PC-3 (cell line): ENCODE data around the gene CAMK2B. TPM values are rescaled to one million over a fixed set of nuclear protein-coding genes. Genes with fewer than 3 reads are reported as not detected.

Source experiments
- ATAC-seq: fragments of 200-7000 bp; cut with Tn5 transposase; 2 replicates; pipeline ENCODE4 v1.9.1; 2020; ENCODE audit warnings: mild to moderate bottlenecking, moderate library complexity
- BruUV-seq: library from RNA; stranded (reverse); fragments of 400-500 nt; replicated peaks from 2 replicates; lab custom pipeline; 2021; lab: Mats Ljungman, UMichigan
- CTCF ChIA-PET: fragments of 300-600 bp; sonication (Branson Sonifier 250); formaldehyde crosslinking; loops from one replicate; lab custom pipeline; 2022; ENCODE audit warnings: antibody characterized with exemption; lab: Charles Lee
- POLR2A ChIA-PET: fragments of 300-600 bp; sonication (Branson Sonifier 250); formaldehyde crosslinking; loops from one replicate; lab custom pipeline; 2022; ENCODE audit warnings: antibody characterized with exemption; ENCODE audit not compliant: unreplicated experiment; lab: Charles Lee
- DNase-seq: peaks from one replicate; pipeline ENCODE4 v3.0.0-alpha.2; 2015
- H2AFZ ChIP-seq: fragments of 300-600 bp; sonication (generic); 2 replicates; pipeline ENCODE4 v1.6.0; 2016; ENCODE audit warnings: antibody characterized with exemption, low read length
- H3F3A ChIP-seq: fragments of 300-600 bp; sonication (generic); one replicate; pipeline ENCODE4 v1.6.0; 2017; ENCODE audit warnings: antibody characterized with exemption, low read length, control low read depth, mild to moderate bottlenecking; ENCODE audit not compliant: unreplicated experiment
- H3K27ac ChIP-seq: fragments of 300-600 bp; sonication (generic); 2 replicates; pipeline ENCODE4 v1.5.1; 2016; ENCODE audit warnings: mild to moderate bottlenecking, low read length
- H3K27me3 ChIP-seq: fragments of 300-600 bp; sonication (generic); 2 replicates; pipeline ENCODE4 v1.6.1; 2016; ENCODE audit warnings: low read length, mixed read lengths
- H3K36me3 ChIP-seq: fragments of 300-600 bp; sonication (generic); 2 replicates; pipeline ENCODE4 v1.6.1; 2016; ENCODE audit warnings: low read depth, mixed run types, low read length, mixed read lengths
- H3K4me1 ChIP-seq: fragments of 300-600 bp; sonication (generic); 2 replicates; pipeline ENCODE4 v1.5.1; 2016; ENCODE audit warnings: low read length; ENCODE audit not compliant: insufficient read depth
- H3K4me2 ChIP-seq: fragments of 300-600 bp; sonication (generic); 2 replicates; pipeline ENCODE4 v1.6.0; 2016; ENCODE audit warnings: low read length
- H3K4me3 ChIP-seq: fragments of 300-600 bp; sonication (generic); 2 replicates; pipeline ENCODE4 v1.5.1; 2016; ENCODE audit warnings: mild to moderate bottlenecking, low read length, mixed read lengths
- H3K79me2 ChIP-seq: fragments of 300-600 bp; sonication (generic); 2 replicates; pipeline ENCODE4 v1.6.1; 2017; ENCODE audit warnings: low read length, mixed read lengths
- H3K9ac ChIP-seq: fragments of 300-600 bp; sonication (generic); 2 replicates; pipeline ENCODE4 v1.6.0; 2016; ENCODE audit warnings: mild to moderate bottlenecking, low read length
- H3K9me2 ChIP-seq: fragments of 300-600 bp; sonication (generic); replicated peaks from 2 replicates; pipeline ENCODE4 v1.6.1; 2016; ENCODE audit warnings: mixed run types, low read length, mixed read lengths
- H3K9me3 ChIP-seq: fragments of 300-600 bp; sonication (generic); 2 replicates; pipeline ENCODE4 v1.6.1; 2016; ENCODE audit warnings: low read length, mixed read lengths
- H4K20me1 ChIP-seq: fragments of 300-600 bp; sonication (generic); 2 replicates; pipeline ENCODE4 v1.6.1; 2016; ENCODE audit warnings: low read length, mixed read lengths
- CTCF ChIP-seq: fragments of 300-600 bp; sonication (generic); conservative IDR thresholded peaks from 2 replicates; pipeline ENCODE4 v1.5.1; 2017; ENCODE audit warnings: antibody characterized with exemption, low read depth, mild to moderate bottlenecking, low read length
- EZH2 ChIP-seq: fragments of 300-600 bp; sonication (generic); IDR thresholded peaks from one replicate; pipeline ENCODE4 v1.6.1; 2017; ENCODE audit warnings: antibody characterized with exemption, mild to moderate bottlenecking, low read length; ENCODE audit not compliant: unreplicated experiment
- EZH2phosphoT487 ChIP-seq: fragments of 300-600 bp; sonication (generic); IDR thresholded peaks from 2 replicates; pipeline ENCODE4 v1.6.1; 2018; ENCODE audit warnings: mild to moderate bottlenecking, antibody characterized with exemption, low read length, borderline replicate concordance
- intact Hi-C: fragments of 100-400 bp; cut with micrococcal nuclease; formaldehyde crosslinking; loops from 2 replicates; pipeline ENCODE4 v1.9.0; 2023
- total RNA-seq: library from RNA; depleted of rRNA; stranded (reverse); fragments of >200 nt; gene quantifications from 2 replicates; pipeline ENCODE4 v1.2.3, GENCODE V29; 2014

Gene CAMK2B
- total RNA-seq, 1 experiment from 2014 or later: 1.2 TPM

- H3K9ac ChIP-seq: no peak overlapping the region
- H3K27ac ChIP-seq: 0 out of 2 replicates have a peak overlapping the region, but pooled peaks have one; percentile 7
- no peak for TF ChIP-seq CTCF
- no peak for TF ChIP-seq EZH2phosphoT487
- no peak for TF ChIP-seq EZH2
- no peaks in the 10 kb centered on the region for H3K79me2 ChIP-seq
- BruUV-seq: no TSS peak
- no peaks in the 10 kb centered on the region for H3K9me3 ChIP-seq
- POLR2A ChIA-PET: no interaction called here
- no peaks in the 10 kb centered on the region for H3K36me3 ChIP-seq
- CTCF ChIA-PET: no interaction called here
- DNase-seq: no peak
- H3K9me2 ChIP-seq: no peaks in the 10 kb centered on the region
- no peak for ATAC-seq
- no peak overlapping the region for H2AFZ ChIP-seq
- H4K20me1 ChIP-seq: no peaks in the 10 kb centered on the region
- 0 out of 2 replicates have a peak overlapping the region, but pooled peaks have one; percentile 53 for H3K4me2 ChIP-seq
- H3K4me1 ChIP-seq: peaks cover 30% of the 10 kb centered on the region
- no peaks in the 10 kb centered on the region for H3F3A ChIP-seq
- intact Hi-C loops: loop anchor here (2.0 to 10.0 kb wide), 2 partner anchors 101 to 133 kb away; no protein-coding TSS in a partner anchor
- no peak overlapping the region for H3K4me3 ChIP-seq
- H3K27me3 ChIP-seq: no peaks in the 10 kb centered on the region
Measured at GRCh38 chr7:44373418-44373740, 48.0 kb upstream of the CAMK2B start.

- Histone ChIP-seq H3K27me3 (no peaks in the 10 kb centered on the region), H2AFZ (no peak overlapping the region), H3K4me2 (peak overlapping the region; percentile 53), H4K20me1 (no peaks in the 10 kb centered on the region), H3K79me2 (no peaks in the 10 kb centered on the region), H3K4me3 (no peak overlapping the region), H3K9ac (no peak overlapping the region), H3F3A (no peaks in the 10 kb centered on the region), H3K9me3 (no peaks in the 10 kb centered on the region), H3K4me1 (peaks cover 32% of the 10 kb centered on the region), H3K36me3 (no peaks in the 10 kb centered on the region), H3K9me2 (no peaks in the 10 kb centered on the region), H3K27ac (0 out of 2 replicates have a peak overlapping the region, but pooled peaks have one; percentile 7)
- ATAC-seq: peak; percentile 31
- no peak for TF ChIP-seq CTCF
- no peak for TF ChIP-seq EZH2
- no peak for TF ChIP-seq EZH2phosphoT487
- no TSS peak for BruUV-seq
- DNase-seq: peak; percentile 61
- intact Hi-C loops: loop anchor here (2.0 to 10.0 kb wide), 2 partner anchors 102 to 132 kb away; no protein-coding TSS in a partner anchor
- ChIA-PET CTCF (no interaction called here), POLR2A (no interaction called here)
Measured at GRCh38 chr7:44372560-44373417, 47.4 kb upstream of the CAMK2B start.

- no peaks in the 10 kb centered on the region for H3K79me2 ChIP-seq
- H3F3A ChIP-seq: no peaks in the 10 kb centered on the region
- intact Hi-C loops: loop anchor here (2.0 kb wide), 1 partner anchor 22 kb away; no protein-coding TSS in a partner anchor
- no peak overlapping the region for H2AFZ ChIP-seq
- DNase-seq (peak; percentile 89), ATAC-seq (peak; percentile 94)
- H3K4me3 ChIP-seq: no peak overlapping the region
- H3K9me3 ChIP-seq: no peaks in the 10 kb centered on the region
- H3K4me1 ChIP-seq: peaks cover 32% of the 10 kb centered on the region
- POLR2A ChIA-PET: no interaction called here
- H3K27ac ChIP-seq: peak overlapping the region; percentile 31
- H3K27me3 ChIP-seq: no peaks in the 10 kb centered on the region
- CTCF ChIA-PET: no interaction called here
- no TSS peak for BruUV-seq
- H3K4me2 ChIP-seq: peak overlapping the region; percentile 65
- H3K36me3 ChIP-seq: no peaks in the 10 kb centered on the region
- H3K9me2 ChIP-seq: no peaks in the 10 kb centered on the region; the same call in 1 of the 2 replicates
- TF ChIP-seq EZH2: no peak
- no peak for TF ChIP-seq CTCF
- no peak for TF ChIP-seq EZH2phosphoT487
- no peaks in the 10 kb centered on the region for H4K20me1 ChIP-seq
- H3K9ac ChIP-seq: no peak overlapping the region
Measured at GRCh38 chr7:44368885-44369284, 43.5 kb upstream of the CAMK2B start.
